HG02852 (cell line): ENCODE data around the gene PDE1A.

ENCODE experiments used
- ATAC-seq: cut with Tn5 transposase; IDR thresholded peaks from one replicate; pipeline ENCODE4 v1.9.1; 2021; ENCODE audit warnings: mild to moderate bottlenecking, moderate library complexity; ENCODE audit not compliant: unreplicated experiment

Gene PDE1A

GRCh38 chr2:182426918-182427240, at the start of gene PDE1A:
TSS of gene PDE1A (minus strand) at chr2:182427036.
- no peak for ATAC-seq

- no peak for ATAC-seq
These were observed 46.8 kb upstream of the PDE1A start for GRCh38 chr2:182473635-182474034.

- no peak for ATAC-seq
These were observed 36.9 kb upstream of the PDE1A start for GRCh38 chr2:182463760-182464159.

- no peak for ATAC-seq
These were observed 29.9 kb upstream of the PDE1A start for GRCh38 chr2:182456784-182457183.

DNA sequence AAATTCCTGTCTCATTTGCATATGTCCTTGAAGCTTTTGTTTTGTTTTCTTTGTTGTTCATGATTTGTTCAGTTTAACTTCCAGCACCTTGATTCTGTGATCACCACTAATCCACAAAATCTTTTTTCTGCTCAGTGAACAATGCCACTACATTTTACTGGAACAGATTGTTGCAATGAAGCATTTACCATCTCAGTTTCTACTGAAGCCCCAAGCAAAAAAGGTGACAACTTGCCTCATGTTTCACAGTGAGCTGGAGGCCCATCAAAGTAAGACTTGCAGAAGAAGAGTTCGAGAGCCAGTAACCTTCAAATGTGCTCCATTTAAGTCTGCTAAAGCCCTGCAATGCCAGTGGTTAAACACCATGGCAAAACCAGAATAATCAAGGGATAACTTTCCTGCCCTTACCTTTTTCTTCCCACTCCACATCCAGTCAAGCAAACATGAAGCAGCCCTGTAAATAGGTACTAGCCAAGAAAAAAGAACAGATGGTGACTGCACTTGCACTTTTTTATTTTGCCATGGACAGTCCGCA, 25.7 kb upstream of the PDE1A start:
- ATAC-seq = no peak

DNA sequence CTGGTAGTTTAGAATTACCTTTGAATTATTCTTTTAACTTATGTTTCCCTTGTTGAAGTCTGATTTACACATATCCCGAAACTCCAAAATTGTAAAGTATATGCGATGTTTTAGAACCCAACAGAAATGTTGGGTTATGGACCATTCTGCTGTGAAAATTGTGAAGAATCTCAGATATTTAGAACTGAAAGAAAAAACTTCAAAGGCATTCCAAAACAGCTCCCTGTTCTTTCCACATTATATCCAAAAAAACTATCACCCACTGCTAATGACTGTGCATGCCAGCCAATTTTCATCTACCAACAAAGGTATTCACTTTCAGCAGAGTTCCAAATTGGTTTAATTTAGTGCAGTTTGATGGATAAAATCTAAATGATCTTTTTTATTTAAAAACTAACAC, 21.5 kb upstream of the PDE1A start:
- no peak for ATAC-seq

- no peak for ATAC-seq
These were observed 21.0 kb upstream of the PDE1A start for GRCh38 chr2:182447863-182448262.

DNA sequence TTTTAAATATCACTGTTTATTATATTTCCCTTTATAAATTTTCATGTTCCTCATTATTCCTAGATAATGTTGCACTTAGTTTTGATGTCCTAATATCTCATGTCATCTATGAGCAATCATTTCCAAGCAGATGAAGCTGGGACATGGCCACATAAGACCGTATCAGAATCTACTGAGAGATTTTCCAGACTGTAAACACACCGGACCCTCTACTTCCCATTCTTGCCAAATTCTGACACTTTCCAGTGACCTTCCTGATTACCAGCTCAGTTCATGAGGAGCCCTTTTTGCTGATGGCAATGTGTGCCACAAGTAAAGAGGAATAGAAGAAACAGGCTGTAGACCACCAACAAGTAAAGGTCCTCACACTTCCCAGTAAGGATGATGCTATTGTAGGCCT, 20.3 kb upstream of the PDE1A start:
- ATAC-seq = no peak

DNA sequence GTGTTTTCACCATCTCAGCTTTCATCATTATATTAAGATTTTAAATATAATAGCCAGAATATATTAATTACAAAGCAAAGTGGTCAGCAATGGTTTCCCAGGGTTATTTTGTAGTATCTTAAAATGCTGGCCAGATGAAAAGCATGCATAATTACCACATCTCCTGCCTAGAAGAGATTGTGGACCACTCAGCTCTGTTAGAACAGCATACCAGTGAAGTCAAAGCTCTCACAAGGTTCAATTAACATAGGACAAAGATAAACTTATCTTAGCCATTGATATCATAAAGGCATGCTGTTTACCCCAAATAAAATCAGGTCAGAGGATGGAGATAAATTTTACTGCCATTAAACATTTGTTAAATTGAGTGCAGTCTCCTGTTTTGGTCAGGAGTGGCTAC, 19.3 kb upstream of the PDE1A start:
- no peak for ATAC-seq

DNA sequence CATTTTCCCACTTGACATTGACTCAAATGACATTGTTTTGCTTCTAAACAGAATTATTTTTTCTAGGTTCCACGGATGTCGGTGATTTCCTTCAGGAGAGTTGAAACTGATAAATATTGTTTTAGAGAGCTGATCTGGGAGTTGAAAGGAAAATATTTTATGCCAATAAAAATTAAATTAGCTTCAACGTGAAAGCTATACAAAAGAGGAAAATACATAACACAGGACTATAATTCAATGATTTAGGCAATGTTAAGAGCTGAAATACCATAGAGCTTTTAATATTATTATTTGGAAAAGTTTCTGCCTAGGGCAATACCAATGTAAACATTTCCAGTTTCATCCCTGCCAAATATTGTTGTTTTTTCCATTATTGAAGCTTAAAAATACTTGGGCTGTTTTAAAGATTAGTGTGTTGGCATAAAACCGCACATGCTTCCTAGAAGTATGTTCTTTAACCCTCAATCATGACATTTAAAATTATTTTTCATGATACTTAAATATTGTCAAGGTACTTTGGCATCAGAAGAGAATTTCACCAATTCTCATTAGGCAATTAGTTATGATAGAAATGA, 18.6 kb upstream of the PDE1A start:
- no peak for ATAC-seq

- no peak for ATAC-seq
These were observed 18.0 kb upstream of the PDE1A start for GRCh38 chr2:182444806-182445205.

- no peak for ATAC-seq
These were observed 17.3 kb upstream of the PDE1A start for GRCh38 chr2:182444170-182444569.

DNA sequence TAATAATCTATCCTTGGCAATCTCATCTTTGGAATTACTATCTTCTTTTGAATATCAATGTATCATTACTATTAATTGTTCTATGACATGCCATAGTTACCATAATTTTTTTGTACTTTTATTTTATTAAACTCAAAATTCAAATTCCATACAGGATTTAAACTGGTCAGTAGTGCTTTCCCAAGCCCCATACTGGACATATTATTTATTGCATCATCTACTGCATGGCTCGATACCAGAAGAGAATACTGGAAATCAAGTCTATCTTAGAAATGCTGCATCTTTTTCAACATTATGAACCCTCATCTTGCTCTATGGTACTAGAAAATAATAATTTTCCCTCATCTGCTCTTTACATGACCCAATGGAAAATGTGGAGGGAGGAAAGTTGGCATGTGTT, 9.4 kb upstream of the PDE1A start:
- no peak for ATAC-seq

DNA sequence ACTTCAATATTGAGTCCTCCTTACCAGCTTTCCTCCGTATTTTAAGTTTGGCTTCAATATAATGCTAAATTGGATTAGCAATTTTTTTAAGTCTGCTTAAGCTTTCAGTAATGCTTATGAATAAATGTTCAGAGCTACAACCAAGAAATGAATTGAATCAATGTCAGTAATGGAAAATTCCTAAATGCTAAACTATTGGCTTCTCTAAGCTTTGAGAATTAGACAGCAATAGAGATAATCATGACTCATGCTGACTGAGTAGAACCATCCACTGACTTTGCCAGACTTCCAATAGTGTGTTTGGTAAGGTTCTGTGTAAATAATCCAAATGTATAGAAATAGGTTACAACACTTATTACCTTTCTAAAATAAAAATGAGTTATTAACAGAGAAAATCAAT, 8.9 kb upstream of the PDE1A start:
- ATAC-seq = no peak

GRCh38 chr2:182432051-182432450, 5.2 kb upstream of the PDE1A start:
- no peak for ATAC-seq

DNA sequence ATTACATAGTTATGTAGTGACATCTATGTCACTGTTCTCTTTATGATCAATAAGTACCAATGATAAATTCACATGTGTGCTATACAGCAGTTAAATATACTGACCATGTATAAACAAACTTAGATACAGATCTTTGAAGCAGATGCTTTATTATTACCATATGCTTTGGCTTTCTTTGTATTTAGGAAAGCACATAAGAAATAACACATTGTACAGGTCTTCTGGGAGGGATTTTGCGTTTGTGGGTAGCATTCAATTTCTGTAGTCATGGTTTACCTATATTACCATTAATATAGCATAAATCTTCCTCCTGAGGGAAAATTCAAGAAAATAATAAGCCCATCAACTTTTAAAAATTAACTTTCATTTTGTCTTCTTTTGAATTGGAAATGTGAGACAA, 1.6 kb upstream of the PDE1A start:
- ATAC-seq = no peak

DNA sequence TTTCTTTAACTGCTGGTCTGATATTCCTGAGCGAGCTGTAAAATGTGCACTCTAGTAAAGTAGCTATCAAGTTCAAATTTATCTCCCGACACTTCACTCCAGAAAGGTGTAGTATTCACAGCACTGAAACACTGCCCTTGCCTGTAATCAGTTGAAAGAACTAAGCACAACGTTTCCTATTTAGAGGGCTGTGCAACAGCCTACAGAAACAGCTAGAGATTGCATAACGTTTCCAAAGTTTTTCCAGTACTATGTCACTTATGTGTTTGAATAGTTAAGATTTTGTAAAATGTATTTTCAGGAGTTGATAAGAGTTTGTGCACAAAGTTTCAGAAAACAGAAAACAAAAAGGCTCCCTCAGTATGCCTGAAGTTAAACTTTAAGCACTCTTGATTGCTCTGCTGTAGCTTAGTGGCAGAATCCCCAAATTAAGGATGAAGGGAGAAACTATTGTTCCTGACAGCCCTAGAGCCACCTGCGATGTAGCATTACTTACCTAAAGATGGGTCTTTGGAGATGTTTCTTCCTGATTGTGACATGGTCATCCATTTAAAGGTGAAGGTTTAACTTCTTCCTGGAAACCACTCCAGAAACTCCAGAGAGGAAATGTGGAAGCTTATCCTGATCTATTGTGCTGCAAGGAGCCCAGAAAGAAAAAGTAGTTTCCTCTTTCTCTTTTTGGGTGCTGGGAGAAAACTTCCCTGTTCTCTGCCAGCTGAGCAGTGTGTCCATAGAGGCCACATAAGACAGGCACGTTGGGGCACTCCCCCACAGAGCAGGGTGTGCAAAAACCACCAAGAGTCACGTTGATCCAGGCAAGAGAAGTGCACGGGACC, 536 bp downstream of the PDE1A start:
- ATAC-seq = no peak

GRCh38 chr2:182422864-182423263, 4.0 kb downstream of the PDE1A start:
- no peak for ATAC-seq

DNA sequence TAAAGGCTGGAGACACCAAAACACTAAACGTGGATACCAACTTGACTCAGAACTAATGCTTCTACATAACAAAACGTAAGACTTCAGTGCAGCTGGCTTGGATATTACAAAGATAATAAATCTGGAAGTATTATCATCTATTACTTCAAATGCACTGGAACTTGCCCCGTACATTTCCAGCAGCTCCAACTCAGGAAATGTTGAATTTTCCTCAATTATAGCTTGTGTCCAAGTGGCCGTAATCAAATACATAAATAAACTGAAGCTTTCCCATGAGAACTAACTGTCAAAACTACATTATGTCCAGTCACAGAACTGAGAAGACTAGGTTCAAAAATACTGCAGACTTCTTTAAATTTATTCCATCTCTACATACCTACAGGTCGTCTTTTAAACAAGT, 6.2 kb downstream of the PDE1A start:
- no peak for ATAC-seq

DNA sequence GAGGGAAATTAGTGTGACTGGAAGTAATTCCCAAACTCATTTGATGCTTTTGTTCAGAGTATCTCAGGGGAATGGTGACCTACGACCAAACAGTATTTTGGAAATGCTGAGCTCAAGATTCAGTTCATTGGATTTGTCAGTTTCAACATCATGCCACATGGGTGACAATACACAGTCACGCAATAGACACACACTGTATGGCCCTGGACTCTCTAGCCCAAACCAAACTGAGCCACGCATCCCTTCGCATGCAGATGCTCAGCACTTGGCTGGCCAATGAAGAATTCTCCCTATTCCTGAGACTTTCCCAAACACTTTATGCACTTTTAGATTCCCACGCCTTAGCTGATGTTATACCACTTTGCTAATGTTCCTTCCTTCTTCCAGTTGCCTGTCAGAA, 10.0 kb downstream of the PDE1A start:
- no peak for ATAC-seq

DNA sequence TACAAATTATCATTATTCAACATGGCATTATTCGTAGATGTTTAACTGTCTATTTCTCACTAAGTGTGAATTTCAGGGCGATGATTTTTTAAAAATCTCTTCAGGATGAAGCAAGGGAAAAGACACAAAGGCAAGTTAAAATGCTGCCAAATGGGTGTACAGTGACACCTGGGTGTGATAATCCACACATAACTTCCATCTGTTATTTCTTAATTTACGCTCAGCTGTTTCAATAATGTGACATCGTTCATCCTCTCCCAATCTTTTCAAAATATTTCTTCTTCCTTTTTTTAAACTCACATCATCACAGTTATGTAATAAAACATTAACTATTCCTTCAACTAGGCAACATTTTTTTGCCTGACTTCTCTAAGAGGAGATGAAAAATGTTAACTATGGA, 10.6 kb downstream of the PDE1A start:
- ATAC-seq = no peak

GRCh38 chr2:182415771-182416170, 11.1 kb downstream of the PDE1A start:
- ATAC-seq = no peak

DNA sequence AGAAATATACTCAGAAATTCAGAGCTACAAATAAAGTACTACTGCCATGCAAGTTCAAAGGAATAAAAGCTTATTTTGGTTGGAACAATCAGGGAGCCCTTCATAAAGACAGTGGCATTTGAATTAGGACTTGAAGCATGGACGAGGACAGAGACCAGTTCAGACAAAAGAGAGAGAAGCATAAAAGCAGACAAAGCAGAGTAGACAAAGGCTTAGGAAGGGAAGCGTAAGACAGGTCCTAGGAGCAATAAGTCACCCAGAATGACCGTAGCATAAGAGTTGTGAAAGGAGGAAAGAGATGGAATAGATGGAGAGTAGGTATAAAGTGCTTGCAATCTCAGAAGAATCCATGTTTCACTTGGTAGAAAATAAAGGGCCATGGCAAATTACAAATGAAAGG, 14.0 kb downstream of the PDE1A start:
- ATAC-seq = no peak
